IMR-90 (cell line): ENCODE results near the gene CHML.

Experiments used
- BHLHE40 ChIP-seq: fragments of 150-350 bp; IDR thresholded peaks from 2 replicates; pipeline ENCODE4 v1.6.1; 2016; ENCODE audit warnings: mild to moderate bottlenecking, low read depth, low read length
- CTCF ChIP-seq: conservative IDR thresholded peaks from 2 replicates; pipeline ENCODE4 v1.5.1; 2012; ENCODE audit warnings: mild to moderate bottlenecking, low read depth, low read length, improper control_type of control experiment
- FOS ChIP-seq: fragments of 150-350 bp; IDR thresholded peaks from 2 replicates; pipeline ENCODE4 v1.6.1; 2016; ENCODE audit warnings: low read depth, low read length
- MAFK ChIP-seq: IDR thresholded peaks from 2 replicates; pipeline ENCODE4 v1.6.1; 2012; ENCODE audit warnings: low read depth, low read length, improper control_type of control experiment
- NFE2L2 ChIP-seq: fragments of 150-350 bp; IDR thresholded peaks from 2 replicates; pipeline ENCODE4 v1.6.1; 2016; ENCODE audit warnings: low read depth, mild to moderate bottlenecking, low read length
- POLR2A ChIP-seq: IDR thresholded peaks from 2 replicates; pipeline ENCODE4 v1.6.1; 2012; ENCODE audit warnings: mild to moderate bottlenecking, low read depth, low read length
- RAD21 ChIP-seq: IDR thresholded peaks from 2 replicates; pipeline ENCODE4 v1.6.1; 2012; ENCODE audit warnings: low read length, improper control_type of control experiment
- SMC3 ChIP-seq: fragments of 150-350 bp; IDR thresholded peaks from 2 replicates; pipeline ENCODE4 v1.6.1; 2016; ENCODE audit warnings: low read depth, mild to moderate bottlenecking, antibody characterized with exemption, low read length, moderate library complexity
- TF ChIP-seq, protein P1 (sequence below): fragments of 150-350 bp; IDR thresholded peaks from 2 replicates; pipeline ENCODE4 v1.6.1; 2017; ENCODE audit warnings: mild to moderate bottlenecking, antibody characterized with exemption, low read length, low read depth

- TF ChIP-seq RAD21 (no peak), POLR2A (no peak), CTCF (no peak), BHLHE40 (no peak), NFE2L2 (no peak), SMC3 (no peak), MAFK (no peak), FOS (no peak)
- TF ChIP-seq, protein P1, sequence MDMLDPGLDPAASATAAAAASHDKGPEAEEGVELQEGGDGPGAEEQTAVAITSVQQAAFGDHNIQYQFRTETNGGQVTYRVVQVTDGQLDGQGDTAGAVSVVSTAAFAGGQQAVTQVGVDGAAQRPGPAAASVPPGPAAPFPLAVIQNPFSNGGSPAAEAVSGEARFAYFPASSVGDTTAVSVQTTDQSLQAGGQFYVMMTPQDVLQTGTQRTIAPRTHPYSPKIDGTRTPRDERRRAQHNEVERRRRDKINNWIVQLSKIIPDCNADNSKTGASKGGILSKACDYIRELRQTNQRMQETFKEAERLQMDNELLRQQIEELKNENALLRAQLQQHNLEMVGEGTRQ: no peak
Observed at GRCh38 chr1:241607497-241607896, 32.7 kb downstream of the CHML start.
